Smooth muscle cell (in vitro differentiated cells): ENCODE data around the gene YAF2. TPM values are rescaled to one million over a fixed set of nuclear protein-coding genes. Genes with fewer than 3 reads are reported as not detected.

Experiments used
- DNase-seq: peaks from one replicate; lab custom pipeline; 2025; ENCODE audit not compliant: unreplicated experiment; lab: John Stamatoyannopoulos, UW
- H2AFZ ChIP-seq: fragments of 200-600 bp; sonication (generic); 2 replicates; pipeline ENCODE4 v1.6.0; 2016; ENCODE audit warnings: antibody characterized with exemption, low read depth, mild to moderate bottlenecking
- H3F3A ChIP-seq: fragments of 200-600 bp; sonication (generic); 2 replicates; pipeline ENCODE4 v1.6.0; 2017; ENCODE audit warnings: antibody characterized with exemption, low read depth
- H3K27ac ChIP-seq: fragments of 200-600 bp; sonication (generic); 2 replicates; pipeline ENCODE4 v1.5.1; 2016; ENCODE audit warnings: low read depth, mild to moderate bottlenecking
- H3K27me3 ChIP-seq: fragments of 200-600 bp; sonication (generic); 2 replicates; pipeline ENCODE4 v1.6.1; 2016; ENCODE audit warnings: low read depth, mild to moderate bottlenecking
- H3K36me3 ChIP-seq: fragments of 200-600 bp; sonication (generic); 2 replicates; pipeline ENCODE4 v1.5.1; 2016; ENCODE audit warnings: low read depth
- H3K4me1 ChIP-seq: fragments of 200-600 bp; sonication (generic); 2 replicates; pipeline ENCODE4 v1.5.1; 2016; ENCODE audit warnings: low read depth
- H3K4me2 ChIP-seq: fragments of 200-600 bp; sonication (generic); 2 replicates; pipeline ENCODE4 v1.6.0; 2016; ENCODE audit warnings: mild to moderate bottlenecking
- H3K4me3 ChIP-seq: fragments of 200-600 bp; sonication (generic); 2 replicates; pipeline ENCODE4 v1.5.1; 2016; ENCODE audit warnings: mild to moderate bottlenecking
- H3K79me2 ChIP-seq: fragments of 200-600 bp; sonication (generic); 2 replicates; pipeline ENCODE4 v1.6.0; 2016; ENCODE audit warnings: low read depth, mild to moderate bottlenecking
- H3K9ac ChIP-seq: fragments of 200-600 bp; sonication (generic); 2 replicates; pipeline ENCODE4 v1.6.0; 2016; ENCODE audit warnings: low read depth
- H3K9me3 ChIP-seq: fragments of 200-600 bp; sonication (generic); replicated peaks from 2 replicates; pipeline ENCODE4 v1.5.1; 2016; ENCODE audit warnings: low read depth
- H4K20me1 ChIP-seq: fragments of 200-600 bp; sonication (generic); 2 replicates; pipeline ENCODE4 v1.6.0; 2016; ENCODE audit warnings: low read depth
- WGBS: methylation state at CpG from one replicate; pipeline ENCODE4 v1.1.7; 2016; ENCODE audit warnings: low lambda C conversion rate; 5-methylcytosine and 5-hydroxymethylcytosine counted together
- polyA plus RNA-seq: library from polyadenylated mRNA; unstranded; fragments of >200 nt; fragmentation: Nextera tagmentation; extraction: Ambion mirVana; gene quantifications from 2 replicates; pipeline ENCODE4 v1.2.1, GENCODE V29; 2016
- total RNA-seq: library from RNA; depleted of rRNA; stranded (reverse); fragments of >200 nt; gene quantifications from 2 replicates; pipeline ENCODE4 v1.2.3, GENCODE V29; 2014
- TF ChIP-seq, protein P1 (sequence below): fragments of 200-600 bp; sonication (generic); IDR thresholded peaks from 2 replicates; pipeline ENCODE4 v1.5.1; 2017; ENCODE audit warnings: borderline replicate concordance, mild to moderate bottlenecking, antibody characterized with exemption; ENCODE audit not compliant: insufficient read depth, poor library complexity, severe bottlenecking

The YAF2 gene
- total and polyA plus RNA-seq, 2 experiments from 2014 or later, result 21.1 to 25.0 TPM

DNA sequence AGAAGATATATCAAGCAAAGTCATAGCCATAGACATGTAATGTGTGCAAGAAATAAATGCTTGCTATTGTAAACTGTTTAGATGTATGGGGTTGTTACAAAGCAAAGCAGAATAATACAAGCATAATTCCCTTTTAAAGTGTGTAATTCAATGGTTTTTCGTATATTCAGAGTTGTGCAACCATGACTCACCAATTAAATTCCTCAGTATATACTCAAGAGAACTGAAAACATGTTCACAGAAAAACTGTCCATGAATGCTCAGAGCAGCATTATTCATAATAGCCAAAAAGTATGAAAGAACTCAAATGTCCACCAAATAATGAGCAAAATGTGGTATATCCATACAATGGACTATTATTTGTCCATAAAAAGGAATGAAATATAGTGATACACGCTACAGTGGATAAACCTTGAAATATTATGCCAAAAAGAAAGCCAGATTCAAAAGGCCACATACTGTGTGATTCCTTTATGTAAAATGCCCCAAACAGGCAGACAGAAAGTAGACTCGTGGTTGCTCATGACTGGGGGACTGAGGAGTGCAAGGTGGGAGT lies 102.7 kb downstream of the YAF2 start:
- Histone ChIP-seq H4K20me1 (peaks cover 42% of the 10 kb centered on the region), H3K79me2 (peaks cover 81% of the 10 kb centered on the region), H3K4me3 (no peak overlapping the region), H2AFZ (no peak overlapping the region), H3K27me3 (no peaks in the 10 kb centered on the region), H3K4me2 (peak overlapping the region; percentile 16), H3K9me3 (no peaks in the 10 kb centered on the region), H3K4me1 (no peaks in the 10 kb centered on the region), H3F3A (no peaks in the 10 kb centered on the region), H3K36me3 (no peaks in the 10 kb centered on the region), H3K9ac (no peak overlapping the region), H3K27ac (peak overlapping the region; percentile 6)
- 75% methylated on average over 3 of the region's 3 CpGs for WGBS
- TF ChIP-seq, protein P1, sequence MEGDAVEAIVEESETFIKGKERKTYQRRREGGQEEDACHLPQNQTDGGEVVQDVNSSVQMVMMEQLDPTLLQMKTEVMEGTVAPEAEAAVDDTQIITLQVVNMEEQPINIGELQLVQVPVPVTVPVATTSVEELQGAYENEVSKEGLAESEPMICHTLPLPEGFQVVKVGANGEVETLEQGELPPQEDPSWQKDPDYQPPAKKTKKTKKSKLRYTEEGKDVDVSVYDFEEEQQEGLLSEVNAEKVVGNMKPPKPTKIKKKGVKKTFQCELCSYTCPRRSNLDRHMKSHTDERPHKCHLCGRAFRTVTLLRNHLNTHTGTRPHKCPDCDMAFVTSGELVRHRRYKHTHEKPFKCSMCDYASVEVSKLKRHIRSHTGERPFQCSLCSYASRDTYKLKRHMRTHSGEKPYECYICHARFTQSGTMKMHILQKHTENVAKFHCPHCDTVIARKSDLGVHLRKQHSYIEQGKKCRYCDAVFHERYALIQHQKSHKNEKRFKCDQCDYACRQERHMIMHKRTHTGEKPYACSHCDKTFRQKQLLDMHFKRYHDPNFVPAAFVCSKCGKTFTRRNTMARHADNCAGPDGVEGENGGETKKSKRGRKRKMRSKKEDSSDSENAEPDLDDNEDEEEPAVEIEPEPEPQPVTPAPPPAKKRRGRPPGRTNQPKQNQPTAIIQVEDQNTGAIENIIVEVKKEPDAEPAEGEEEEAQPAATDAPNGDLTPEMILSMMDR, result no peak
- no peak for DNase-seq

DNA sequence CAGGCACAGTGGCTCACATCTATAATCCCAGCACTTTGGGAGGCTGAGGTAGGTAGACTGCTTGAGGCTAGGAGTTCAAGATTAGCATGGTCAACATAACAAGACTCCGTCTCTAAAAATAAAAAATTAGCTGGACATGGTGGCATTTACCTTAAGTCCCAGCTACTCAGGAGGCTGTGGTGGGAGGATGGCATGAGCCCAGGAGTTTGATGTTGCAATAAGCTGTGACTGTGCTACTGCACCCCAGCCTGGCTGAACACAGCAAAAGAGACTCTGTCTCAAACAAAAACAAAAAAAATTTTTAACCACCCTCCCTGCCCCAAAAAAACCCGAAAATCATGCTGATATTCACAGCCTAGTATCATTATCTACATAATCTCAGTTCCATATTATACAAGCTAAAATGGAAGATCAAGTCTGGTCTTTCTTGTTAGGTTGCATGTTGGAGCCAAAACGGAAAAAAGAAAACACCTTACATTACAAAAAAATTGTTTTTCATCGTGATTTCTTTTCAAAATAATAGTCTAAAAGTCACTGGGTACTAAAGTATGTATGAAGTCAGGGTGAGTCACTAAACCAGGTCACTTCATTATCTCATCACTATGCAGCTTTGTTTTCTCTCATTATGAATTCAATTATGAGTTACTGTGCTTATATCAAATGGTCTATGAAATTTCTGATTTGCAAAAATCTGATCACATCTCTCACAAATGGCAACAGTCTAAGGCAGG lies 107.2 kb downstream of the YAF2 start:
- no peaks in the 10 kb centered on the region for H3K9me3 ChIP-seq
- 62% methylated on average over 4 of the region's 4 CpGs for WGBS
- DNase-seq, result no peak
- peak overlapping the region; percentile 48 for H3K9ac ChIP-seq
- H3K27me3 ChIP-seq, result no peaks in the 10 kb centered on the region
- H4K20me1 ChIP-seq, result peaks cover 31% of the 10 kb centered on the region
- H3K4me3 ChIP-seq, result no peak overlapping the region
- no peak overlapping the region for H2AFZ ChIP-seq
- H3K79me2 ChIP-seq, result peaks cover 77% of the 10 kb centered on the region
- TF ChIP-seq, protein P1, result no peak
- peak overlapping the region; percentile 61 for H3K4me2 ChIP-seq
- H3K36me3 ChIP-seq, result no peaks in the 10 kb centered on the region
- H3F3A ChIP-seq, result no peaks in the 10 kb centered on the region
- H3K27ac ChIP-seq, result peak overlapping the region; percentile 86
- H3K4me1 ChIP-seq, result no peaks in the 10 kb centered on the region

DNA sequence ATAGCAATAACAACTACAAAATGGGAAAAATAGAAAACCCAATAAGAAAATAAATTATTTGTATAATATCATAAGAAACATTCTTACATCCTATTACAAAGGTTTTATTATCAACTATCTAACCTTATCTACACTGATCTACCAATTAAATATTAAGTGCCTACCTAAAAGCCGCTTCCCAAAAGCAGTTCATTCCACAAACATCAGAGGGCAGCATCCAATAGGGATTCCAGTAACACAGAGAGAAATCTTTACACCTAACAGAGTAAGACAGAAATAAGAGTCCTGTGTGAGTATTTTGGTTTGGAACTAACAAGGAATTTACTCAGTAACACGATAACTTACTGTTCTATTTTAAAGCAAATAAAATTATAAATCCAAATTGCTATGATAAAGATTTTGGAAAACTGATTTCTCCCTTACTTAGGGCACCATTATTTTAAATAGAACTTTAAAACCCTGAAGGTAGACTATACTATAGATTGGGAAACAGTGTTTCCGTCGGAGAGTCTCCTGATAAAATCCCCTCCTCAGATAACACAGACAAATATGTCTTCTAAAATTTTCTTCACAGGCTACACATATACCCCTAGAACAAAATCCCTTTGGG lies 108.3 kb downstream of the YAF2 start:
- H3K4me2 ChIP-seq, result peak overlapping the region; percentile 4
- H3K4me1 ChIP-seq, result no peaks in the 10 kb centered on the region
- H3F3A ChIP-seq, result no peaks in the 10 kb centered on the region
- H2AFZ ChIP-seq, result no peak overlapping the region
- H3K9ac ChIP-seq, result no peak overlapping the region
- H4K20me1 ChIP-seq, result peaks cover 28% of the 10 kb centered on the region
- H3K9me3 ChIP-seq, result no peaks in the 10 kb centered on the region
- 40% methylated on average over 4 of the region's 4 CpGs for WGBS
- no peak overlapping the region for H3K4me3 ChIP-seq
- no peak for DNase-seq
- TF ChIP-seq, protein P1, result peak; percentile 79
- H3K79me2 ChIP-seq, result peaks cover 72% of the 10 kb centered on the region
- no peaks in the 10 kb centered on the region for H3K27me3 ChIP-seq
- no peaks in the 10 kb centered on the region for H3K36me3 ChIP-seq
- H3K27ac ChIP-seq, result peak overlapping the region; percentile 86
